Pancreas (tissue), 10 donors: ENCODE results near the gene PARL. TPM values are rescaled to one million over a fixed set of nuclear protein-coding genes. Genes with fewer than 3 reads are reported as not detected.

ENCODE experiments used
- ATAC-seq, 4 donors: fragments of 200-7000 bp; cut with Tn5 transposase; one replicate each; pipeline versions ENCODE4 v1.8.0 to v1.9.1; 2020; ENCODE audit warnings: mild to moderate bottlenecking in 4 of 4, moderate library complexity in 4 of 4
- DNase-seq, 6 donors: peaks; one replicate each; pipeline ENCODE4 v3.0.0-alpha.2; 2020
- FAIRE-seq: peaks from 2 replicates; lab custom pipeline; 2012; peaks lifted over from hg19 to GRCh38; lab: Jason Lieb, UNC
- H3K27ac ChIP-seq, 4 donors: fragments of 200-600 bp; sonication (generic); 1 replicate in 3 of 4; 2 replicates in 1 of 4; pipeline versions ENCODE4 v1.5.0 to v1.8.0; 2020
- H3K27me3 ChIP-seq, 4 donors: fragments of 200-600 bp; one replicate each; pipeline ENCODE4 v1.8.0; 2021
- H3K36me3 ChIP-seq, 3 donors: fragments of 200-600 bp; sonication (generic) in 1 of 3; one replicate each; pipeline versions ENCODE4 v1.5.0 to v1.8.0; 2020 to 2021
- H3K4me1 ChIP-seq, 3 donors: fragments of 200-600 bp; one replicate each; pipeline ENCODE4 v1.8.0; 2021
- H3K4me3 ChIP-seq, 4 donors: fragments of 200-600 bp; sonication (generic) in 2 of 4; one replicate each; pipeline versions ENCODE4 v1.5.0 to v1.8.0; 2020 to 2021
- H3K9me3 ChIP-seq, 4 donors: fragments of 200-600 bp; one replicate each; pipeline ENCODE4 v1.8.0; 2021
- WGBS, 2 donors: extraction: QIAGEN DNeasy Blood & Tissue Kit; methylation state at CpG; one replicate each; pipeline ENCODE4 v1.1.7; 2013; 5-methylcytosine and 5-hydroxymethylcytosine counted together
- intact Hi-C, 3 donors: fragments of 100-400 bp; cut with DNase I; formaldehyde crosslinking; loops; one replicate each; pipeline versions ENCODE4 v1.11.1 to v1.14.2; 2022
- polyA plus RNA-seq, 2 donors: library from polyadenylated mRNA; stranded (reverse); fragments of 200-250 nt; gene quantifications; one replicate each; pipeline ENCODE4 v1.2.3, GENCODE V29; 2013
- total RNA-seq, 6 donors: library from RNA; stranded (reverse); fragmentation: NEBNext Ultra II Directional in 4 of 6; extraction: Animal tissue kit (Norgen Biotek cat#: 25700) in 4 of 6; gene quantifications; one replicate each; pipeline versions ENCODE4 v1.2.1 to v1.2.4, GENCODE V29; 2021 to 2023
- TF ChIP-seq, protein P1 (sequence below), 4 donors: fragments of 200-600 bp; sonication (generic) in 3 of 4; IDR thresholded peaks; one replicate each; pipeline versions ENCODE4 v1.5.0 to v1.8.0; 2021; ENCODE audit warnings: antibody characterized with exemption in 4 of 4
- donor health status: healthy with polysubstance abuse.
- donor health status: DM: no; HTN: no; CAD: no; lungs with moderate emphysema.
- donor health status: DM: no; HTN: no; CAD: no.
- donor health status: control.
- donor health status: control.
- donor health status: Bipolar disorder and iron deficiency.
- donor health status: DM: yes; HTN: yes; CAD: no.
- donor health status: DM: no; HTN: no; CAD: no.
- donor health status: DM: no; HTN: no; CAD: no.
- donor health status: DM: yes; HTN: yes; CAD: no.

PARL gene
- total and polyA plus RNA-seq, 8 donors, result 26.4 to 65.8 (median 36.1) TPM

DNA sequence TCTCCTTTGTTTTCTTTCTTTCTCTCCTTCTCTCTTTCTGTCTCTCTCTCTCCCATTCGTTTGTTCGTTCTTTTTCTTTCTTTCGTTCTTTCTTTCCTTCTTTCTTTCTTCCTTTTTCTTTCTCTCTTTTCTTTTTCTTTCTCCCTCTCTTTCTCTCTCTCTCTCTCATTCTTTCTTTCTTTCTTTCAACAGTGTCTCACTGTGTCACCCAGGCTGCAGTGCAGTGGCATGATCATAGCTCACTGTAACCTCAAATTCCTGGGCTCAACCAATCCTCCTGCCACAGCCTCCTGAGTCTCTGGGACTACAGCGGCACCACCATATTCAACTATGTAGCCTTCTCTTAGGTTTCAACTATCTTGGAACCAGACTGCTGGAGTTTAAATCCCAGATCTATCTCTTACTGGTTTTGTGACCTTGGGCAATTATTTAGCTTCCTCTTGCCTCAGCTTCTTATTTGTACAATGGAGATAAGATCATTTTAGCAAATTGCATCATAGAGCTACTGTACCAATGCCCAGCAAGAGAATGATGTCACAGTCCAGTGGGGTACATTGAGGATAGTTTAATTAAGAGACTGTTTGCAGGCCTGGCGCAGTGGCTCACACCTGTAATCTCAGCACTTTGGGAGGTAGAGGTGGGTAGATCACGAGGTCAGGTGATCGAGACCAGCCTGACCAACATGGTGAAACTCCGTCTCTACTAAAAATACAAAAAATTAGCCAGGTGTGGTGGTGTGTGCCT lies 27.3 kb upstream of the PARL start:
- H3K27ac ChIP-seq, result no peak overlapping the region
- H3K4me1 ChIP-seq, result no peaks in the 10 kb centered on the region
- peak in 1 of 4 donors; percentile 18 for ATAC-seq
- no peak for FAIRE-seq
- H3K9me3 ChIP-seq, result no peaks in the 10 kb centered on the region
- WGBS, 2 donors, result 81 to 88% methylated on average over 8 of the region's 8 CpGs
- H3K4me3 ChIP-seq, result no peak overlapping the region
- no peaks in the 10 kb centered on the region for H3K36me3 ChIP-seq
- DNase-seq, result no peak
- intact Hi-C loops, result no loop called here
- TF ChIP-seq, protein P1, sequence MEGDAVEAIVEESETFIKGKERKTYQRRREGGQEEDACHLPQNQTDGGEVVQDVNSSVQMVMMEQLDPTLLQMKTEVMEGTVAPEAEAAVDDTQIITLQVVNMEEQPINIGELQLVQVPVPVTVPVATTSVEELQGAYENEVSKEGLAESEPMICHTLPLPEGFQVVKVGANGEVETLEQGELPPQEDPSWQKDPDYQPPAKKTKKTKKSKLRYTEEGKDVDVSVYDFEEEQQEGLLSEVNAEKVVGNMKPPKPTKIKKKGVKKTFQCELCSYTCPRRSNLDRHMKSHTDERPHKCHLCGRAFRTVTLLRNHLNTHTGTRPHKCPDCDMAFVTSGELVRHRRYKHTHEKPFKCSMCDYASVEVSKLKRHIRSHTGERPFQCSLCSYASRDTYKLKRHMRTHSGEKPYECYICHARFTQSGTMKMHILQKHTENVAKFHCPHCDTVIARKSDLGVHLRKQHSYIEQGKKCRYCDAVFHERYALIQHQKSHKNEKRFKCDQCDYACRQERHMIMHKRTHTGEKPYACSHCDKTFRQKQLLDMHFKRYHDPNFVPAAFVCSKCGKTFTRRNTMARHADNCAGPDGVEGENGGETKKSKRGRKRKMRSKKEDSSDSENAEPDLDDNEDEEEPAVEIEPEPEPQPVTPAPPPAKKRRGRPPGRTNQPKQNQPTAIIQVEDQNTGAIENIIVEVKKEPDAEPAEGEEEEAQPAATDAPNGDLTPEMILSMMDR (IDR thresholded peaks at IDR 0.05), result no peak
- H3K27me3 ChIP-seq, result no peaks in the 10 kb centered on the region

DNA sequence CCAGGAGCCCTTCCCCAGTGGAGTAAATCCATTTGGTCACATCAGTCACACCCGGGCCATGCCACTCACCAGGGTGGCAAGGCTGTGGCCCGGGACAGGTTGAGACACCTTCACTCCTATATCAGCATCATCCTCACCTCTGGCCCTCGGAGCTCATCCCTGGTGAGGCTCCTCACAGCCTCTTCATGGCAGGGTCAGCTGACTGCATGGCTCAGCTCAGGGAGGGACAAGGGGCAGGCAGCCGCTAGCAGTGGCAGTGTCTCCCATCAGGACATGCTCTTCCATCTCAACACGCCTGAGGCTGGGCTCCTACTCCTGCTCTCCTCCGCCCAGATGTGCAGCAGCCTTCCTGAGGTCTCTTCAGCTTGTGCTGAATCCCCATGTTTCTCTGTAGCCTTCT lies 26.4 kb upstream of the PARL start:
- no peak overlapping the region for H3K27ac ChIP-seq

DNA sequence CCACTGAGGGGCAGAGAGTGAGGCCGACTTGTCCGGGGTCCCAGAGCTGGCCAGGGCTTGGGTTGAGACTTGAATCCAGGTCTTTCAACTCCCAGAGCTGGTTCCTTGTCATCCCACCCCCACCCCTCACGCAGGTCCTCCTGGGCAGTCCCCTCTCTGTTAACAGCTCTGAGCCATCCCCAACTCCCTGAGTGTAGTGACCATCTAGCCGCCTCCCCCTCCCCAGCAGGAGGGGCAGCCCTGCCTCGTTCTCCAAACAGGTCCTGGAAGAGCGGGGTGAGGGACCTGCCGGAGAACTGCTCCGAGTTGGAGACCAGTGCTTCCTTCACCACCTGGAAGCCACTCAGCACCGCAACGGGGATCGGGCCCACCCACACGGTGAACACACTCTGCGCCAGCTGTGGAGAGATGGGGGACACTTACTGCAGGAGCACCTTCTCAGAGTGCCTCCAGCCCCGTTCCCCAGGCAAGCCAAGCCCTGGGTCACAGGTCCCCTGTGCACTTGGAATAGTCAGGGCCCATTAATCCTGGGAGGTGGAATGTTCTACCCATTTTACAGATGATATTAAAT lies 24.4 kb upstream of the PARL start:
- no peaks in the 10 kb centered on the region for H3K4me1 ChIP-seq
- 82 to 84% methylated on average over 14 of the region's 14 CpGs for WGBS, 2 donors
- H3K27ac ChIP-seq, result no peak overlapping the region
- no peaks in the 10 kb centered on the region for H3K36me3 ChIP-seq
- TF ChIP-seq, protein P1 (IDR thresholded peaks at IDR 0.05), result no peak
- no peaks in the 10 kb centered on the region for H3K27me3 ChIP-seq
- no peak for DNase-seq
- H3K9me3 ChIP-seq, result no peaks in the 10 kb centered on the region
- no peak overlapping the region for H3K4me3 ChIP-seq
- FAIRE-seq, result no peak
- intact Hi-C loops, result loop anchor here in 1 of 3 donors (10.0 kb wide), 1 partner anchor 96 kb away; no protein-coding TSS in a partner anchor
- no peak for ATAC-seq

More for the DNA sequence above, 26.4 kb upstream of the PARL start:
- no peaks in the 10 kb centered on the region for H3K27me3 ChIP-seq
- intact Hi-C loops, result no loop called here
- WGBS, 2 donors, result 83 to 84% methylated on average over 5 to 6 of the region's 6 CpGs
- no peak for FAIRE-seq
- no peaks in the 10 kb centered on the region for H3K36me3 ChIP-seq
- no peaks in the 10 kb centered on the region for H3K4me1 ChIP-seq
- ATAC-seq, result no peak
- no peaks in the 10 kb centered on the region for H3K9me3 ChIP-seq
- TF ChIP-seq, protein P1 (IDR thresholded peaks at IDR 0.05), result no peak
- no peak overlapping the region for H3K4me3 ChIP-seq
- no peak for DNase-seq

DNA sequence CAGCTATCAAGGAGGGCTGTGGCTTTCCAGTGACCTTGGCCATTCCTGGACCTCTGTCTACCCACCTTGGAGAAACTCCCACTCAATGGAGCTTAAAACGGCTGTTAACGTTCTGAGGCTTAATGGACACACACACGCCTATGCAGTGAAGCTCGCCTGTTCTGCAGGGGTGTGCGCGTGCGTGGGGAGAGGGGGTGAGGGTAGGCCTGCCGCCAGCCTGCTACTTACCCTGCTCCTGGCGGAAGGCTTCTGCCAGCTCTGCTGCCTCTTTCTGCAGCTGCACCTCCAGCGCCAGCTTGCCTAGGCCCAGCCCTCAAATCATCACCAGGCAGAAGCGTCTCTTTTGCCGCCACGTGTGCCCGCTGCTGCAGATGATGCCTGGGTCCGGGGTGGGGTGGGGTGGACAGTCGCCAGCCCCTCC lies 23.2 kb upstream of the PARL start:
- FAIRE-seq, result no peak
- TF ChIP-seq, protein P1 (IDR thresholded peaks at IDR 0.05), result no peak
- 77 to 79% methylated on average over 16 of the region's 16 CpGs for WGBS, 2 donors

More for the DNA sequence above, 23.2 kb upstream of the PARL start:
- no peak overlapping the region for H3K4me3 ChIP-seq
- H3K4me1 ChIP-seq, result no peaks in the 10 kb centered on the region
- no peaks in the 10 kb centered on the region for H3K9me3 ChIP-seq
- no peak for DNase-seq
- no peaks in the 10 kb centered on the region for H3K36me3 ChIP-seq
- H3K27ac ChIP-seq, result no peak overlapping the region
- intact Hi-C loops, result loop anchor here in 1 of 3 donors (10.0 kb wide), 1 partner anchor 97 kb away; no protein-coding TSS in a partner anchor
- ATAC-seq, result no peak
- H3K27me3 ChIP-seq, result no peaks in the 10 kb centered on the region
